Skin epidermis (tissue), 12 donors: ENCODE results near the gene TRIM38.
A peak's percentile ranks its signal among the peaks of the same experiment; 100 is the strongest.
"Not testable (repeated sequence)": the region's sequence is repeated elsewhere in the genome, so short reads cannot be mapped to it uniquely, and the experiment has no call there.

Experiments used
- H3K27ac ChIP-seq, 21 experiments: fragments of 200-600 bp; sonication (generic) in 11 of 21; one replicate each; pipeline ENCODE4 v1.5.0; 2020; ENCODE audit warnings: mild to moderate bottlenecking in 3 of 21, inconsistent platforms in 2 of 21, moderate library complexity in 2 of 21
- H3K4me3 ChIP-seq, 7 experiments: fragments of 200-600 bp; sonication (generic) in 2 of 7; one replicate each; pipeline ENCODE4 v1.5.0; 2020; ENCODE audit warnings: inconsistent platforms in 2 of 7, mild to moderate bottlenecking in 2 of 7, moderate library complexity in 1 of 7

The TRIM38 gene, protein sequence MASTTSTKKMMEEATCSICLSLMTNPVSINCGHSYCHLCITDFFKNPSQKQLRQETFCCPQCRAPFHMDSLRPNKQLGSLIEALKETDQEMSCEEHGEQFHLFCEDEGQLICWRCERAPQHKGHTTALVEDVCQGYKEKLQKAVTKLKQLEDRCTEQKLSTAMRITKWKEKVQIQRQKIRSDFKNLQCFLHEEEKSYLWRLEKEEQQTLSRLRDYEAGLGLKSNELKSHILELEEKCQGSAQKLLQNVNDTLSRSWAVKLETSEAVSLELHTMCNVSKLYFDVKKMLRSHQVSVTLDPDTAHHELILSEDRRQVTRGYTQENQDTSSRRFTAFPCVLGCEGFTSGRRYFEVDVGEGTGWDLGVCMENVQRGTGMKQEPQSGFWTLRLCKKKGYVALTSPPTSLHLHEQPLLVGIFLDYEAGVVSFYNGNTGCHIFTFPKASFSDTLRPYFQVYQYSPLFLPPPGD

DNA sequence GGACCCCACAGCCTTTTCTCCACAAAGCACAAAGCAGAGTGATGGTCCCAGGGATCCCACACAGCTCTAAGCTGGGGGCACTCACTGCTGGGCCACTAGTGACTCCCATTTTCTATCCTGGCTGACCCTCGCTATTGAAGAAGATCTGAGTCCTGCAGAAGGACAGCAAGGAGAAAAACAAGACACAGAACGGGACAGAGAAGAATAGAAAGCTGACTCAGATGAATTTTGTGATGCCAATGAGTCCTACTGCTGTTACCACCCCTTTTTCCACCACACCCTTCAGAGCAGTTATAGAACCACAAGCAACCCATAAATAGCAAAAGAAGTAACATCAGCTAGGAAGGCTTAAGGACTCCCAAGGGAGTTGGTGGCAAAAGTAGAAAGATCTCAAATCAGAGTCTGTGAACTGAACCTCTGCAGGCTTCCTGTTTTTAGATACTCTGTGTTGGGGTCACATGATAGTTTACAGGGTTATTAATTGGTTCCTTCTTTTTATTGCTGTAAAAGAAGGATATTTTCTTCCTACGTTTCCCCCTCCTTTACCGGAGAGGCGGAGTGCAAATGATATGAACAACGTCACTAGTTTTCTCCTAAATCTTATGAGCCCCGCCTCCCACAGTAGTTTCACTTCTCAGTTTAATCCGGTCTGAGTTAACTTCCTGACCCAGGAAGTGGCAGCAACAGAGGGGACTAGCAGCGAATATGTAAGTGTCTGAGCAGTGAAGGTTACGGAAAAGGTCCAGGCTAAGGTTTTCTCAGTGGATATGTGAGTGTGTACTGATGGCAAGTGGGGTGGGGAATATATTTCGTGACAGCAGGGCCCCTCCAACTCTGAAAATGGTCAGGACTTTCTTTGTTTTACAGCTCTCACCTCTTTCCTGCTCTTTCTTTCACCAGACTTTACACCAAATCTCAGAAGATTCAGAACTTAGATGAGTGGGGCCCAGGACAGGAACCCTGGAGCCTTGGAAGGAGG, at the start of gene TRIM38:
TSS of gene TRIM38 (plus strand) at position 654 of the 979 bp plus-strand sequence. CDS start 3,721 bp downstream, outside the sequence.
- H3K27ac ChIP-seq = peak within 1 kb of the TSS; percentile 66 to 99 (median 94)
- H3K4me3 ChIP-seq = peak within 1 kb of the TSS; percentile 52 to 75 (median 57)

DNA sequence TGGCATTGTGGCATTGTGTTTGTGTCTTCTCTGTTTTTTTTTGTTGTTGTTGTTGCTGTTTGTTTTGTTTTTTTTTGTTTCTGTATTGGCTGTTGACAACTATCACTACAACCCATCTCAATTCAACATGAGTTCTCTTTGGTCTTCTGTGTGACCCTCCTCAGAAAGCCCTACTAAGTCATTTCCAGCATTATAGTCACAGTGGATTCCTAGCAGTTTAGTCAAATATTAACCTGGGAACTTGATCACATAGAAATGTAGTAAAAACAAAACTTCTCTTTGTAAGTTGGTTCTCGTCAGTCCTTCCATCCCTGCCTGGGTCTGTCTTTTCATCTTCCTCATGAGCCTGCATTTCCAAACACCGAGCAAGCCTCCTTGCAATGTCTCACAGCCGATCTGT, 48.9 kb upstream of the TRIM38 start:
- Histone ChIP-seq H3K4me3 (no peak overlapping the region), H3K27ac (no peak overlapping the region)

DNA sequence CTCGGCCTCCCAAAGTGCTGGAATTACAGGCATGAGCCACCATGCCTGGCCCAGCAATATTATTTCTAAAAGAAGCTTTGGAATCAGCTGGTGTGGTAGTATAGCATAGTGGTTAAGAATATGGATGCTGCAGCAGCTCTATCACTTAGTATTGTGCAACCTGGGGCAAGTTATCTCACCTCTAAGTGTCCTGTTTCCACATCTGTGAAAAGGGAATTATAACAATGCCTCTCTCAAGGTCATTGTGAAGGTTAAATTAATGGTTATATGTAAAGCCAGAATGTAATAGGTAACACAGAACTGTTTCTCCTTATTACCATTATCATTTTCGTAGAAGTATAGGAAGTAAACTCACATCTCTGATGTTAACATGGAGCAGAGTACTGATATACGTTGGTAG, 46.3 kb upstream of the TRIM38 start:
- H3K4me3 ChIP-seq = no peak overlapping the region

DNA sequence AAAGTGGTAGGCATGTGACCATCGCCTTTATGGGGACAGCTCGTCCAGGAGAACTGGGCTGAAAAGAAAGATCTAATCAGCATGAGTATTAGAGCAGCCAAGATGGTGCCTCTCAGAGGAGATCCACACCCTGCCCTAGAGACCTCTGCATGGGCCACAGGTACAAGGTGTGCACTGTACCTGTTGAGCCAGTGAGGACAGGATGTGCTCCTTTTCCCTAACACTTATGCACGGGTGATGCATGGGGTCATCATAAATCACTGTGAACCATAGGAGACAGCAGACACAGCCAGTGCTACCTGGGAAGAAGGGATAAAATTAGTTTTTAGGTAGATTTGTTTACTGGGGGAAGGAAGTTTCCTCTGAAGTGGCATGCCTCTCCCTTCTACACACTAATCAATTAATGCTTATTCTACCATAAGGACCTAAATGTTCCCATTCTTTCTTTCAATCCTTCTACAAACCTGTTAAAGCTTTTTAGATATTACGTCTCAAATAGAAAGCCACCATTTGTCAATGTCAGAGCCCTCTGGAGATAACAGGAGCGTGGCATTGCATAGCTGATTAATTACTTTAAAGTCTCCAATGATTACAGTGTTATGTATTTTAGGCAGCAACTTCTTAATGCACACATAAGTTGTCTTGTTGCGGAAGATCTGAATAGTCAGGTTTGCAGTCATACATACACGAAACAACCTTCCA, 45.7 kb upstream of the TRIM38 start:
- H3K27ac ChIP-seq = no peak overlapping the region

More for the DNA sequence above, 46.3 kb upstream of the TRIM38 start:
- no peak overlapping the region for H3K27ac ChIP-seq

DNA sequence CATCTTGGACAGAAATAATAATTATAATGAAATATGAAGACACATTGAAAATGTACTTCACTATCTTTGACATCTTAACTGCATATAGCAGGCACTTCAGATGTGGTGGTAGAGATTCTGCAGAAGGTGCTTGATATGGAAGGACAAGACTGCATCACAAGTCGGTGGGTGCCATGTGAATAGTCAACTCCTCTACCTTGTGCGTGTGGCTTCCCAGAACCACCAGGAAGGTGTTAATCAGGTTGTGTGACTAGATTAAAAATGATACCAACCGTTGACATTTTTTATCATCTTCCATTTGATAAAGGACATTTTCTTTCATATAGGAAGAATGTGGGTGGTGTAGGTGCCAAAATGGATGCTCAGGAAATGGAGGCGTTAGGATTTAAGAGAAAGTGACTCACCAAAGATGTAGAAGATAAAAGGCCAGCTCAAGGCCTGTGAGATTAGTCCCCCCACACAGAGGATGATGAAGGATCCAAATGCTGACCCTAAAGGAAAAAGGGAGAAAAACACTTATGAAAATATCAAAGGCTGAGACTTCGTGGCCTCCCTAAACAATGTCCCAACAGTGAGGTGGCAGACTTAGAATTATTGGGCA, 44.4 kb upstream of the TRIM38 start:
- H3K27ac ChIP-seq = no peak overlapping the region
- no peak overlapping the region for H3K4me3 ChIP-seq

More for the DNA sequence above, 45.7 kb upstream of the TRIM38 start:
- no peak overlapping the region for H3K4me3 ChIP-seq

DNA sequence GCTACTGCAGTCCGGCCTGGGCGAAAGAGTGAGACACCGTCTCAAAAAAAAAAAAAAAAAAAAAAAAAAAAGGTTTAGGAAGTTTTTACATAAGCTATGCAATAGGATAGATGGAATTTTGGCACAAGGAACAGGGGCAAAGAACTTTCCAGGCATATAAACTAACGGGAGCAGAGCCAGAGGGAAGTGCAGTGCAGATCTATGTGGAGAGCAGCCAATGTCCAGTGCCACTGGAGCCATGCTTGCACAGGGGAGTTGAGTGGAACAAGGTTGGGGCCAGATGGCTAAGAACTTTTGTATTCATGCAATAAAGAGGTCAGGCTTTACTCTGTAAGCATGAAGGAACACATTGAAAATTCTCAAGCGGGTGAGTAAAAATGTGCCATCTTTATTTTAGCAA, 42.9 kb upstream of the TRIM38 start:
- Histone ChIP-seq H3K4me3 (no peak overlapping the region), H3K27ac (no peak overlapping the region)

DNA sequence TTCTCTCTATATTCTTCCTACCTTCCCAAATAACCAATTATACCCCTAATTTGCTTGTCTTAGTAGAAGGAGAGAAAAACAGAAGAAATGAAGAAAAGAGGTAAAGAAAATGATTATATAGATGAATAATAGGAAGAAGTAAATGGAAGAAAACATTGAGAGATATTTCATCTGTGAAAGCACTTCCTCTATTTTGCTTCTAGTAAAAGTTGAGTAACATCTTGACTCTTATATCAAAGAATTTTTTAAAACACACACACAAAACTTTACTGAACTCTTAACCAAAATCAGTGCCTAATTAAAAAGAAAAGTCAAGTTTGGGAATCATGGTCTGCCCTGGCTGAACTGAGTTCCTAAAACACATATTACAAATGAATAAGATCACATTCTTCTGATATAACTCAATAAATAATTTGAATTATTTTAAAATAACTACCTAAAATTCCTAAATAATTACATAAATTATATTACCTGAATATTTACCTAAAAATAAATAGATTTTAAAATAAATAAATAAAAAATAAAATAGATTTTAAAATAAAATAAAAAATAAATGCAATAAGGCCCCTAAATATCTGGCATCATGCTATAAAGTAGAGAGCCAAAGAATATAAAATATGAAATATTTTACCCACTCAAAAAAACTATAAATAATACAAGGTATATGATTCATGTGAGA, 40.9 kb upstream of the TRIM38 start:
- H3K4me3 ChIP-seq = no peak overlapping the region

DNA sequence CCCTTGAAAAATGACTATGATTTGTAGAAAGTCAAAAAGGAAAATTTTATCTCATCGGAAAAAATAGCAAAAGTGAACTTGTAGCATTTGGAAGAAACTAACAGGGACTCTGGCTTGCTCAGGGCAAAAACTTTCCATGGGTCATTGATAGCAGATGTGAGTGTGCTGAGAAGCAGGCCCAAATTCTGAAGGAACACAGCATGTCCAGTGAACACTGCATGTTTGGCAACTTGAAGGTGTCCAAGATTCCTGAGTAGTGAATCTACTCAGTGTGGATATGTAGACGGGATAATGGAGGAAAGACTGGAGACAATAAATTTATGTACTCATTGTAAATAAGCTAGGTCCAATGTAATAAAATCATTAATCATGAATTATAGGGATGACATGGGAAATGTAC, 40.3 kb upstream of the TRIM38 start:
- Histone ChIP-seq H3K27ac (no peak overlapping the region), H3K4me3 (no peak overlapping the region)

More for the DNA sequence above, 40.9 kb upstream of the TRIM38 start:
- no peak overlapping the region for H3K27ac ChIP-seq

DNA sequence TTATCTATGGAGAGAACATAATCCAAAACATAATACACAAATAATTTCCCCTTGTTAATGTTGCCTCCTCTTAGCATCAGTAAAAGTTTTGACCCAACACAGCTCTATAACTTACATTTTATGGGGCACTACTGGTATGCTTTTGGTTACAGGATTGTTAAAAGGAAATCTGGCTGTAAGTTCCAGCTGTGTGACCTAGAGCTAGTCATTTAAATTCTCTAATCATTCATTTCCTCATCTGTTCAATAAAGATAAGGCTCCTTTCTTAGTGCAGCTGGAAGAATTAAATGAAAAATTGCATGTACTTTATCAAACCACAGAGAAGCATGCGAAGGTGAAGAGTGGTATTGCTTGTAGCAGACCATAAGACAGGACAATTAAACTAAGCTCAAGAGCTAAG, 36.7 kb upstream of the TRIM38 start:
- Histone ChIP-seq H3K4me3 (no peak overlapping the region), H3K27ac (no peak overlapping the region)

DNA sequence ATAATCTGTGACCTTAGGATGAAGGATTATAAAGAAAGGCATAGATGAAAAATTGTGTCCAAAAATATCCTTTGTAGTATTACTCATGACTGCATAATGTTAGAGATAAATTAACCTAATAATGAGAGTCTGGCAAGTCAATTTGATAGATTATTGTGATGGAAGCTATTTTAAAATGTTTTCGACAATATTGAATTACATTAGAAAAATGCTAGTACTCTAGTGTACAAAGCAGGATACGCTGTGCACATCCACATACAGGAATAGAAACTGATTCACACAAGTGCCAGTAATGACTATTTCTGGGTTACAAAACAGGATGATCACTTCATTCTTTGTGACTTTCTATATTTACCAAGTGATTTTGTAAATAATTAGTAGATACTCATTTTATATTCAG, 35.4 kb upstream of the TRIM38 start:
- H3K4me3 ChIP-seq = no peak overlapping the region
- no peak overlapping the region for H3K27ac ChIP-seq

DNA sequence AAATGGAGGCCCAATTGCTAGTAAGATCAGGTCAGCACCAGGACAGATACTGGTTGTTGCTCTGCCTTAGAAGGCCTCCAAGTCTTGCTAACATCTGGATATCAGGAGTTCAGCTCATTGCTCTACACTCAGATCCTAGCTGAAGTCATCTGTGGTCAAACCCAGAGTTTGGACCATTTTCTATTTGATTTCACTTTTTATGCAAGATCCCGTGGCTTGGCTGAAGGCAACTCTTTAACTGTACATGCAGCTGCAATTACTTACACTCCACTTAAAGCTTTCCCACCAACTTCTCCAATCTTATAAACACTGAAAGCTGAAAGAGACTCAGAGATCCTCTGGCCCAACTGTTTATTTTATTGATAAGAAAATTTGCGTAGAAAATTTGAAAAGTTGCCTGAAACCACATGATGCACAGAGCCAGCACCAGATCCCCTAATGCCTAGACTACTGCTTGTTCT, 34.8 kb upstream of the TRIM38 start:
- H3K27ac ChIP-seq = no peak overlapping the region

DNA sequence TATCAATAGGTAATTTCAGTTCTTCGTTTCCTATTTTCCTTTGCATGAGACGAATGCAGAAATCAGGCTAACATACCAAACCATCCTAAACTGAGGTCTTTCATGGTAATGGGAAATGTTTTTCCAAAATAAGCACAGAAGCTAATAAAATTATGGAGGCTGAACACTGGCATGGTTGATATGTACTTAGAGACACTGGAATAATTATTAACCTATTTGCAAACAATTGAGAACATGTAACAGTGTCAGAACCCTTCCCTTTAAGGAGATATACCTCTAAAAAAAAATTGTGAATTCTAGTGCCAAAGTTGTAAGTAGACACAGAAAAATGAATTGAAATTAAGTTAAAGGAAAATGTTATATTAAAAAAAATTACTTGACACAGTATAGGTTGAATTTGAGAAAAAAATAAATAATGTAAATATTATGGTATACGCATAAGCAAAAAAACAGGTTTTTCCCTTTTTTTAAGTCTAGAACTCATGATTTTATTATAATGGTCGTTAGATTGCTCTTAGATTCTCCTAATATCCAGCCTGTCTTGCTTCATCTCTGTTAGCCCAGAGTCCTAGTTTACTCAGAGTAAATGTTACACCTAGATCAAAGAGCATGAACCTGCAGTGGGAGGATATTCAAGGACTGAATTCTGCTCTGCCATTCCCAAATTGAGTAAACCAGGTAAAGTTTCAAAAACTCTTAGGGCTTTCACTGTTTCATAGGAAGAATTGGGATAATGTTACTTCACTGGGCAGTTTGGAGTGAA, 33.9 kb upstream of the TRIM38 start:
- no peak overlapping the region for H3K27ac ChIP-seq
- H3K4me3 ChIP-seq = no peak overlapping the region

More for the DNA sequence above, 34.8 kb upstream of the TRIM38 start:
- H3K4me3 ChIP-seq = no peak overlapping the region

DNA sequence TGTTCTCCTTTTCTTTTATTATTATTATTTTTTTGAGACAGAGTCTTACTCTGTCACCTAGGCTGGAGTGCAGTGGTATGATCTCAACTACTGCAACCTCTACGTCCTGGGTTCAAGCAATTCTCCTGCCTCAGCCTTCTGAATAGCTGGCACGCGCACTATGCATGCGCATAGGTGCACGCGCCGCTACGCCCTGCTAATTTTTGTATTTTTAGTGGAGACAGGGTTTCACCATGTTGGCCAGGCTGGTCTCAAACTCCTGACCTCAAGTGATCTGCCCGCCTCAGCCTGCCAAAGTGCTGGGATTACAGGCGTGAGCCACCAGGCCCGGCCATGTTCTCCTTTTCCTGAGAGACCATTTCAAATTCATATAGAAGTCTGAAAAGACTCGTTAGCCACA, 32.8 kb upstream of the TRIM38 start:
- not testable (repeated sequence) for H3K4me3 ChIP-seq

DNA sequence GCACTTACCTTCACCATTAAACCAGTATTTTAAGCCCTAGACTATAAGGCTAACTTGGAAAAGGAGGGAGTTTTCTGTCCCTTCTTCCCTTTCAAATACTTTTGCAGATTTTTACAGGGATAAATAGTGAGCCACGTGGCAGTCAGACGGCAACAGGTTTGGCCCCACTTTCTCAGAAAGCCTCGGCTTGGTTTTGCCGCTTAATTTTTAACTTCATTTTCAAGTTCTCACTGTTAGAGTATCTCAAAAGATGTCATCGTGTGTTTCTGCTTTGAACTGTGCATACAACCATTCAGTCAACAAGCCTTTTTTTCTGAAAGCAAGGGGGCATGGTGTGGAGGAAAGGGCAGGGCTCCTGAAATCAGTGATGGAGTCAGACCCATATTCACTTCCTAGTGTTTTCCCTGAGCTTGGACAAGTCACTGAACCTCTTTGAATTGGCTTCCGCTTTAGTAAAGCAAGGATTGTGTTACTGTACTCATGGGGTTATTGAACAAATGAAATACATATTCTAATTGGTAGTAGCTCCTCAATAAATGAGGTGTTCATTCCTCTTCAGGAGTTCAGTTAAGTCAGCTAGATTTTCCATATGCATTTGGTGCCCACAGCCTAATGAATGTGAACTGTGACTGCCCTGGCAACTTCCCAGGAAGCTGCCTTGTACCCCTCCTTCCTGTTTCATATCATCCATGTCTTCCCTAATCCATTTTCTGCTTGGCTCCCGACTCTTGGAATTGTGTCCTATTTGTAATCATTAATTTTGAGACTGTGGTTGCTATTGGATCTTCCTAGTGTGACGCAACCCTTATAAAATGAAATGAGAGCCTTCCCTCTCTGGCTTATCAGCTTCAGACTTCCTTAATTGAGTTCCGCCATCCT, 31.8 kb upstream of the TRIM38 start, which contains the start of gene SLC17A2:
TSS of gene SLC17A2 (minus strand) at position 160 of the 879 bp plus-strand sequence. CDS start 4,895 bp downstream, outside the sequence.
- H3K27ac ChIP-seq = no peak within 1 kb of the TSS
- no peak within 1 kb of the TSS for H3K4me3 ChIP-seq

More for the DNA sequence above, 32.8 kb upstream of the TRIM38 start:
- not testable (repeated sequence) for H3K27ac ChIP-seq

DNA sequence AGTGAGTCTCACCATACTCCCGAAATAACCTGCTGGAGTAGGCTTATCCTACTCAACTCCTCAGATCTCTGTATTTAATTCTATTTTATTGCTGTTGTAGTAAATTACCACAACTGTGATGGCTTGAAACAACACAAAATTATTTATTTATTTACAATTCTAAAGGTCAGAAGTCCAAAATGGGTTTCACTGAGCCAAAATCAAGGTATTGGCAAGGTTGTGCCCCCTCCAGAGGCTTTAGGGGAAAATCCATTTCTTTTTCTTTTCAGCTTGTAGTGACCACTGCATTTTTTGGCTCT, 31.2 kb upstream of the TRIM38 start:
- no peak overlapping the region for H3K4me3 ChIP-seq
- no peak overlapping the region for H3K27ac ChIP-seq

DNA sequence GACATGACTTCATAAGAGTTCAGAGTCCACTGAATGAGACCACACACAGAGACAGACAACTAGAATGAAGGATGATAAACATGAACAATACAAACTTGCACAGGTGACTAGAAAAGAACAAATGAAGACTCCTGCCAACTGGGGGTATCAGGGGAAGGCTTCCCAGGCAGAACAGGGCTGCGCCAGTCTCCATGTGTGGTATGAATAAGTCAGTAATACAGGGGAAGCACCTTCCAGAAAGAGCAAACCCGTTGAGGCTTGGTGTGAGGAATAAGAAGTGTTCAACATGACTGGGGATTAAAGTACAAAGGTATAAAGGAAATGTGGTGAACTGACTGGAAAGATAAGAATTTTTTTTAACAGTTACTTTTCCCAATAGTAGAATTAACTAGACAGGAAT, 28.4 kb upstream of the TRIM38 start:
- Histone ChIP-seq H3K4me3 (no peak overlapping the region), H3K27ac (no peak overlapping the region)

DNA sequence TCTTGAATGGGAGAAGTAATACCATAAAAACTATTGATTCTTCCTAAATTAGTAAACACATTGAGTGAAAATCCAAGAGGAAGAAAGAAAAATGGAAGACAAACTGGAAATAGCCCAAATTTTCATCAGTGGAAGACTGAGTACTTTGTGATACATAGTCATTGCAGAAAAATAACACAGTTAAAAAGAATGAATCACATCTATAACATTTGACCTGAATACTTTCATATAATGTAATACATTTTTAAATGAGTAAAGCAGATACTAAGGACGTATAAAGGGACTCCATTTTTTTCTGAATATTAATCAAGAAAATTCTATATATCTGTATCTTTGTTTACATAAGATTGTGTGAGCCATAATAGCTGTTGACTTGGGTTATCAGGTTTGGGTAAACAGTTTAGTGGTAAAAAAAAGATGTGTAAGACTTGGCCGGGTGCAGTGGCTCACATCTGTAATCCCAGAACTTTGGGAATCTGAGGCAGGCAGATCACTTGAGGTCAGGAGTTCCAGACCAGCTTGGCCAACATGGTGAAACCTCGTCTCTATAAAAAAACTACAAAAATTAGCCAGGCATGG, 27.8 kb upstream of the TRIM38 start:
- H3K4me3 ChIP-seq = no peak overlapping the region
- H3K27ac ChIP-seq = no peak overlapping the region
